ENCODE data around the gene EPB41. TPM values are rescaled to one million over a fixed set of nuclear protein-coding genes. Genes with fewer than 3 reads are reported as not detected.

The EPB41 gene
- total and polyA plus RNA-seq, 9 donors: 11.2 to 56.4 (median 29.9) TPM

GRCh38 chr1:28878796-28879195 is 35.6 kb upstream of the EPB41 start:
- Histone ChIP-seq H3K9me3 (no peaks in the 10 kb centered on the region), H3K27ac (no peak overlapping the region), H3K4me3 (no peak overlapping the region), H3K27me3 (no peaks in the 10 kb centered on the region), H3K4me1 (ENCODE audit: insufficient read depth) (peaks cover 2% of the 10 kb centered on the region), H3K36me3 (no peaks in the 10 kb centered on the region)
- TF ChIP-seq CTCF (IDR thresholded peaks at IDR 0.05) (no peak), EP300 (IDR thresholded peaks at IDR 0.05) (no peak), POLR2A (IDR thresholded peaks at IDR 0.05) (no peak)
- 78 to 79% (median 79%) methylated on average over 4 of the region's 4 CpGs for WGBS, 3 donors
- no peak for DNase-seq
- intact Hi-C loops (cut with DNase I): loop anchor here in 2 of 4 donors (5.0 kb wide), 2 partner anchors 91 to 521 kb away; no protein-coding TSS in a partner anchor

DNA sequence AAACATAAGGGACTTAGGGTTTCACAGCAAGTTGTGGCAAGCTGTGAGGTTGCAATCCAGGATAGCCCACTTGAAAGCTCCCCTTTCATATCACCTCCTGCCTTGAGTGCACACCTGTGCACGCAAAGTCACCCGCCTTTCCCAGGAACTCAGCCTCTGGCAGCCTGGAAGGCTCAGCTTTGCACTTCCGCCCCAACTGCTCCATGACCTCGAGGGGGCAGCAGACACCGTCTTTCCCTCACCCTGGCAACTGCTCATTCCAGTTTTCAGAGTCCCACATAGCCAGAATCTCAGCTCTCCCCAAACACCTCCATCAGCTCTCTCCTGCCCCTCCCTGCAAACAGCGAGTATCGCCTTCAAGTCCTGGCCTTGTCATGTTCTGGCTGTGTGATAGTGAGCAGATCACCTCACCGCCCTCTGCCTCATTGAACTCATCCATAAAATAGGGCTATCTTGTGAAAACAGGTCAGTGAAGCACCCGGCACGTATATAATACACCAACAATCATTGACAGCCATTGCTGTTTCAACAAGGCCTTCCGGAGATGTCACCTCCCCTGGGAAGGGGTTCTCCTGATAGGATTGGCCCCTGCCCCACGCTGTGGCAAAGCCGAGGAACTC is 32.2 kb upstream of the EPB41 start:
- no peaks in the 10 kb centered on the region for H3K27me3 ChIP-seq
- 36 to 38% (median 36%) methylated on average over 13 of the region's 13 CpGs for WGBS, 3 donors

DNA sequence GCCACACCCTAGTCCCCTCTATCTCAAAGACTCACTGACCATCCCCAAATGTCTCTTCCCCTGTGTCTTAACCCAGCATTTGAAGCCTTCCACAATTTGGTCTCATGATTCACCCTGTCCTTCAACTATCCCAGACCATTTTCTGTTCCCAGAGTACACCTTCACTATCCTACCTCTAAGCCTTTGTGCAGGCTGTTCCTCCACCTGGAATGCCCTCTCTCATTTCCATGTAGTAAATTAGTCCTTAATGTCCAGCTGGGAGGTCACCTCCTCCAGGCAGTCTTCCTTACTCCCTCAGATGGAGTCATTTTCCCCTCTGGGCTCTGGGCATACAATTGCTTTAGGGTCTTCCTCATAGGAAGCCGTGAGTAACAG is 31.1 kb upstream of the EPB41 start:
- TF ChIP-seq POLR2A (IDR thresholded peaks at IDR 0.05) (no peak), EP300 (IDR thresholded peaks at IDR 0.05) (no peak), CTCF (IDR thresholded peaks at IDR 0.05) (no peak)
- intact Hi-C loops (cut with DNase I): loop anchor here (2.0 to 10.0 kb wide), 7 partner anchors 149 to 520 kb away; partner anchors contain the start of gene TMEM200B (in 3 of the 4)
- H3K9me3 ChIP-seq: no peaks in the 10 kb centered on the region
- H3K27ac ChIP-seq: no peak overlapping the region
- no peak overlapping the region for H3K4me3 ChIP-seq
- peaks cover 8% of the 10 kb centered on the region for H3K4me1 ChIP-seq (ENCODE audit: insufficient read depth)
- H3K36me3 ChIP-seq: no peaks in the 10 kb centered on the region
- H3K27me3 ChIP-seq: no peaks in the 10 kb centered on the region
- no peak for DNase-seq
- WGBS, 3 donors: 85 to 96% (median 95%) methylated on average over 1 of the region's 1 CpG

More for the DNA sequence above, 32.2 kb upstream of the EPB41 start:
- intact Hi-C loops (cut with DNase I): loop anchor here (2.0 to 10.0 kb wide), 7 partner anchors 150 to 519 kb away; partner anchors contain the start of gene TMEM200B (in 3 of the 4)
- peaks cover 5% of the 10 kb centered on the region for H3K4me1 ChIP-seq (ENCODE audit: insufficient read depth)
- H3K9me3 ChIP-seq: no peaks in the 10 kb centered on the region
- no peak overlapping the region for H3K4me3 ChIP-seq
- H3K36me3 ChIP-seq: no peaks in the 10 kb centered on the region
- TF ChIP-seq CTCF (IDR thresholded peaks at IDR 0.05) (peak; percentile 85 to 93 (median 91)), POLR2A (IDR thresholded peaks at IDR 0.05) (peak; percentile 37), EP300 (IDR thresholded peaks at IDR 0.05) (no peak)
- H3K27ac ChIP-seq: no peak overlapping the region
- DNase-seq: peak; percentile 82 to 91 (median 90)

GRCh38 chr1:28885472-28885877 is 28.9 kb upstream of the EPB41 start:
- H3K27me3 ChIP-seq: no peaks in the 10 kb centered on the region
- 79 to 83% (median 80%) methylated on average over 7 of the region's 7 CpGs for WGBS, 3 donors
- peaks cover 10% of the 10 kb centered on the region for H3K4me1 ChIP-seq (ENCODE audit: insufficient read depth)
- peak overlapping the region in 1 of 2 donors; percentile 39 for H3K27ac ChIP-seq
- no peak overlapping the region for H3K4me3 ChIP-seq
- intact Hi-C loops (cut with DNase I): loop anchor here in 3 of 4 donors (2.0 to 10.0 kb wide), 4 partner anchors 143 to 239 kb away; partner anchors contain the start of gene TMEM200B (in 3 of the 3)
- H3K36me3 ChIP-seq: no peaks in the 10 kb centered on the region
- no peak for DNase-seq
- TF ChIP-seq CTCF (IDR thresholded peaks at IDR 0.05) (no peak), POLR2A (IDR thresholded peaks at IDR 0.05) (no peak)
- no peaks in the 10 kb centered on the region for H3K9me3 ChIP-seq

Measured in ovary (tissue), 9 donors.